ENCODE measurements around the gene SLC5A10.
"Not testable (repeated sequence)": the region's sequence is repeated elsewhere in the genome, so short reads cannot be mapped to it uniquely, and the experiment has no call there.

Gene SLC5A10
- 0 to 0.12 reads per million in 2 experiments for total RNA-seq

- DNase-seq (ENCODE audit: low read depth), result no peak
Measured at GRCh38 chr17:18951941-18952842, at the start of gene SLC5A10. SLC5A10 (plus strand) TSS chr17:18952165; CDS start chr17:18952206, 41 bp downstream.

GRCh38 chr17:18904482-18904881 lies 47.5 kb upstream of the SLC5A10 start:
- no peak for DNase-seq (ENCODE audit: low read depth)

GRCh38 chr17:18905226-18905625 lies 46.7 kb upstream of the SLC5A10 start:
- no peak for DNase-seq (ENCODE audit: low read depth)

DNA sequence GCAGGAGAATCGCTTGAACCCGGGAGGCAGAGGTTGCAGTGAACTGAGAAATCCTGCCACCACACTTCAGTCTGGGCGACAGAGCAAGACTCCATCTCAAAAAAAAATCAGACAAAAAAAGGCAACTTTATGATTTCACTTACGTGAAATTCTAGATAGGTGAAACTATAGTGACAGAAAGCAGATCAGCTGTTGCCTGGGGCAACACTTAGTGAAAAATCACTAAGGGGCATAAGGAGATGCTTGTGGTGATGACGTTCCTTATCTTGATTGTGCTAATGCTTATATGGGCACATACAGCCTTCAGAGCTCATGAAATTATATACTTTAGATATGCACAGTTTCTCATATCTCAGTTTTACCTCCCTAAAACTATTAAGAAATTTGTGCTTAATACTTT lies 41.6 kb upstream of the SLC5A10 start:
- no peak for DNase-seq (ENCODE audit: low read depth)

- no peak for DNase-seq (ENCODE audit: low read depth)
Measured at GRCh38 chr17:18910881-18911280, 41.1 kb upstream of the SLC5A10 start.

DNA sequence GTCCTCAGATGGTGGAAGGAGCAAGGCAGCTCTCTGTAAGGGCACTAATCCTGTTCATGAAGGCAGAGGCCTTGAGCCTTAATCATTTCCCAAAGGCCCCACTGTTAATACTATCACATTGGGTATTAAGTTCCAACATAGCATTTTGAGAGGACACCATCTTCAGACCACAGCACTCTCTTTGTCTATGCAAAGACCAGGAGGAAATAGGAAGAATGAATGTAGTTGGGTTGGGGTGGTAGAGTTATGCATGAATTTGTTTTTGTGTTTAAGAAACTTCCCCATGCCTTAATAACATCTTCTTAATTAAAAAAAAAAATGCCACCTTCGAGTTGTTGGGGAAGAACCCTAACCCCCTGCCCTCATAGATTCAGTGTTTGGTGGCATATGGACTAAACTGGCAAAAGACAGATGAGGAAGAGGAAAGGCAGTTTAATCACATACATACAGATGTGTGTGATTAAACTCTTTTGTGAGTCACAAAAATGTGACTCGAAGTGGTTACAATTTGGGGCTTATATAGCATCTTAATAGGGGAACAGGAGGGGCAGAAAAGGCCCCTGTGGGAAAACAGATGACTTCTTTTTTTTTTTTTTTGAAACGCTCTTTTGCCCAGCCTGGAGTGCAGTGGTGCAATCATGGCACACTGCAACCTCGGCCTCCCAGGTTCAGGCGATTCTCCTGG lies 35.0 kb upstream of the SLC5A10 start:
- no peak for DNase-seq (ENCODE audit: low read depth)

- no peak for DNase-seq (ENCODE audit: low read depth)
Measured at GRCh38 chr17:18917506-18918032, 34.4 kb upstream of the SLC5A10 start.

- DNase-seq (ENCODE audit: low read depth), result no peak
Measured at GRCh38 chr17:18919963-18920362, 32.0 kb upstream of the SLC5A10 start.

DNA sequence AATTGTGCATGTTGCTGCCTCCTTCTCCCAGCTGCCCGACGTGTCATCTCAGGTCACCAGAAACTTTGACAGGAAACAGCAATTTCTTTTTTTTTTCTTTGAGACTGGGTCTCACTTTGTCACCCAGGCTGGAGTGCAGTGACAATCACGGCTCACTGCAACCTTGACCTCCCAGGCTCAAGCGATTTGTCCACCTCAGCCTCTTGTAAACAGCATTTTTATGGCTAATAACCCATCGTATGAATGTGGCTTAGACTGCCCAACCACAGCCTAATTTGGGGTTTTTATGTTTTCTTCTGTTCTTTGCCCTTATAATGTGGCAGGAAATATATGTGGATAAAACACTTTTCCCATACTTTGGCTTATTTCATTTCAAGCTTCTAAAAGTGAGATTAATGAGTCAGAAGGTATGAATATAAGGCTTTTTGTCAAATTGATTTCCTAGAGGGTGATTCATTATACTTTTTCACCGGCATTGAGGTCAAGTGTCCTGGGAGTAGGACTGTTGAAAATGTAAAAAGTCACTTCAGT lies 31.0 kb upstream of the SLC5A10 start:
- DNase-seq (ENCODE audit: low read depth), result no peak

GRCh38 chr17:18921485-18921884 lies 30.5 kb upstream of the SLC5A10 start:
- no peak for DNase-seq (ENCODE audit: low read depth)

DNA sequence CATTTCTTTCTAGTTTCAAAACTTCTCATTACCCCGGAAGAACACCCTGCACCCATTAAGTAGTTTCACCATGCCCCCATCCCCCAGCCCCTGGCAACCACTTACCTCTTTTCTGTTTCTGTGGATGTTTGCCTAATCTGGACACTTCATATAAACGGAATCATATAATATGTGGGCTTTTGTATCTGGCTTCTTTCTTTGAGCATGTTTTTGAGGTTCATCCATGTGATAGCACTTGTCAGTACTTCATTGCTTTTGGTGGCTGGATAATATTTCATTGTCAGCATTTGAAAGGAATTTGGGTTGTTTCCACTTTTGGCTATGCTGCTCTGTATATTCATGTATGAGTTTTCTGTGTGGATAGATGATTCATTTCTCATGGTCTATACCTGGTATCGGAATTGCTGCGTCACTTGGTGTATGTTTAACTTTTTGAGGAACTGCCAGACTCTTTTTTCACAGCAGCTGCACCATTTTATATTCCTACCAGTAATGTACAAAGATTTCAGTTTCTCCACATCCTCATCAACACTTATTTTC lies 30.0 kb upstream of the SLC5A10 start:
- DNase-seq (ENCODE audit: low read depth), result no peak

GRCh38 chr17:18922596-18922995 lies 29.4 kb upstream of the SLC5A10 start:
- DNase-seq (ENCODE audit: low read depth), result not testable (repeated sequence)

DNA sequence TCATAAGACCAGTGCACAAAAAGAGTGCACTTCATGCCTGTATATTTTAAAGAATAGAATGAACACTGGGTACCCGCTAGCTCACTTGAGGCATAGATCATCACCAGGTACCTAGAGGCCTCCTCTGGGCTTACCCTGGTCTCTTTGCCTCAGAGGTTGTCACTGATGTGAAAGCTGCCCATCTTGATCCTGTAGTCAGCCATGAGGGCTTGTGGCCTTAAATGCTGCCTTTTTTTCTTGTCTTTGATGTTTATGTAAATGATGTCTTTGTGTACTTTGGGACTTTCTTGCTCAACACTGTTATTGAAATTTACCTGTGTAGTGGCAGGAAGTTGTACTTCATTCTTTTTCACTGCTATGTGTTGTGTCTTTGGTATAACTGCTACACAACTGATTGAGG lies 26.8 kb upstream of the SLC5A10 start:
- DNase-seq (ENCODE audit: low read depth), result no peak

GRCh38 chr17:18928628-18929125 lies 23.3 kb upstream of the SLC5A10 start:
- no peak for DNase-seq (ENCODE audit: low read depth)

DNA sequence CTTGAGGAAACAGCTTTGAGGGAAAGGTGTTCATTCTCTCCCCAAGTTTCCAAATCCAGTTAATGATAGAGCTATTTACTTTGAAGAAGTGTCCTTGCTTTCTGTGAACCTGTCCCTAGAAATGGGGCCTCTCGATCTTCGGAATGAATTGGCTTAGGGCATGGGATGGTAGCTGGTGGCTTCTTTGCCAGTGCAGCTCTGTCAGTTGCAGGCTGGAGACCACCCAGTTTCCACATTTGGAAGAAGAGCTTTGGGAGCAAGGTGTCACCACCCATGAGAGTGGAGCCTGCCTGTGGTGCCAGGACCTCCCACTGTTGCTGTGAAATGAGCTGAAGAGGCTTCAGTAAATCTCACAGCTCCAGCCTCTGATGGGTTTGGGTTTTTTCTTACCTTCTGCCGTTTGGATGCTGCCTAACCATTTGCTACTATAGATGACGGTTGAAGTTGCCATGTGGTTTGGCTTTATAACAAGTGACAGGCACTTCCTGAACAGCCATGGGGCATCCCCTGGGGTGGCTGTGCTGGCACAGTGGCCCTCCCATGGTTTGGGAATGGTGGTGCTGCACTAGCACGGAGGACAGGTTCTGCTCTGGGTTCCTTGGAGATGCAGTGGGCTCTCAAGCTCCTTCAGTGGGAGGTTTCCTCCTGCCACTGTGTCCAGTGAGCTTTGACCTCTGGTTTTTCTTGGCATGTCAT lies 19.5 kb upstream of the SLC5A10 start:
- DNase-seq (ENCODE audit: low read depth), result no peak

- DNase-seq (ENCODE audit: low read depth), result no peak
Measured at GRCh38 chr17:18933102-18934058, 18.6 kb upstream of the SLC5A10 start.

DNA sequence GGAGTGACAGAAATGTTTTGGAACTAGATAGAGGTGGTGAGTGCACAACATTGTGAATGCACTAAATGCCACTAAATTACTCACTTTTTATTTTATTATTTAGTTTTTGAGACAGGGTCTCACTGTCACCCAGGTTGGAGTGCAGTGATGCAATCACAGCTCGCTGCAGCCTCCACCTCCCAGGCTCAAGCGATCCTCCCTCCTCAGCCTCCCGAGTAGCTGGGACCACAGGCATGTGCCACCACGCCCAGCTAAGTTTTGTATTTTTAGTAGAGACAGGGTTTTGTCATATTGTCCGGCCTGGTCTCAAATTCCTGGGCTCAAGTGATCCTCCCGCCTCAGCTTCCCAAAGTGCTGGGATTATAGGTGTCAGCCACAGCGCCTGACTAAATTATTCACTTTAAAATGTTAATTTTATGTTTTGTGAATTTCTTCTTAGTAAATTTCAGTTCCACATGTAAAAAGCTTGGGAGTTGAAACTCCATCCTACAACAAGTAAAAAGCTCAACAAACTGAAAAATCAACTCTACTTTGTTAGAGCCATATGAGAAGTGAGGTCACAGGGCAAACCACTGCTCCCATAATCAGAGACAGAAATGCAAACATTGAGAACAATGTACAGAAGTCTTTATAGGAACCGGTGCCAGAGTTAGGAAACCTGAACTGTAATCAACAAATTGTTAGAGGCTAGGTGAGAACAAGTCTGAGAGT lies 13.8 kb upstream of the SLC5A10 start:
- DNase-seq (ENCODE audit: low read depth), result no peak

GRCh38 chr17:18938692-18939023 lies 13.3 kb upstream of the SLC5A10 start:
- no peak for DNase-seq (ENCODE audit: low read depth)

- DNase-seq (ENCODE audit: low read depth), result no peak
Measured at GRCh38 chr17:18944646-18945045, 7.3 kb upstream of the SLC5A10 start.

GRCh38 chr17:18946536-18946935 lies 5.4 kb upstream of the SLC5A10 start:
- no peak for DNase-seq (ENCODE audit: low read depth)

Measured in T follicular helper cell (primary cell).